CD4-positive, alpha-beta T cell treated with Interleukin-12 subunit alpha and Interleukin-12 subunit beta, for 1 hour (primary cell): Measurements from ENCODE around the gene UBE2E2.

Experiments
- DNase-seq: peaks from one replicate; pipeline ENCODE4 v3.0.0-alpha.2; 2020

Gene UBE2E2

GRCh38 chr3:23549148-23549910, 346.2 kb downstream of the UBE2E2 start:
- DNase-seq, result no peak

- no peak for DNase-seq
These were observed 347.3 kb downstream of the UBE2E2 start for GRCh38 chr3:23550402-23550801.

- DNase-seq, result no peak
These were observed 349.4 kb downstream of the UBE2E2 start for GRCh38 chr3:23552506-23552905.

GRCh38 chr3:23553353-23553752, 350.2 kb downstream of the UBE2E2 start:
- DNase-seq, result no peak

- no peak for DNase-seq
These were observed 362.1 kb downstream of the UBE2E2 start for GRCh38 chr3:23565041-23565775.

DNA sequence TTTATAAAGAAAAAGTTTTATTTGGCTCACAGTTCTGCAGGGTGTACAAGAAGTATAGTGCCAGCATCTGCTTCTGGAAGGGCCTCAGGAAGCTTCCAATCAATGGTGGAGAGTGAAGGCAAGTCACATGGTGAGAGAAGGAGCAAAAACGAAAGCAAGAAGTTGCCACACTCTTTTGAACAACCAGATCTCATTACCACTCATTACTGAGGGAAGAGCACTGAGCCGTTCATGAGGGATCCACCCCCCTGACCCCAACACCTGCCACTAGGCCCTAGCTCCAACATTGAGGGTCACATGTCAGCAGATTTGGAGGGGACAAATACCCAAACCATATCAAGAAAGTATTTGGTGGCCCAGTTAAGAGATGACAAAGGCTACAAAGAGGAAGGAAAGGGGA, 363.4 kb downstream of the UBE2E2 start:
- DNase-seq, result no peak

DNA sequence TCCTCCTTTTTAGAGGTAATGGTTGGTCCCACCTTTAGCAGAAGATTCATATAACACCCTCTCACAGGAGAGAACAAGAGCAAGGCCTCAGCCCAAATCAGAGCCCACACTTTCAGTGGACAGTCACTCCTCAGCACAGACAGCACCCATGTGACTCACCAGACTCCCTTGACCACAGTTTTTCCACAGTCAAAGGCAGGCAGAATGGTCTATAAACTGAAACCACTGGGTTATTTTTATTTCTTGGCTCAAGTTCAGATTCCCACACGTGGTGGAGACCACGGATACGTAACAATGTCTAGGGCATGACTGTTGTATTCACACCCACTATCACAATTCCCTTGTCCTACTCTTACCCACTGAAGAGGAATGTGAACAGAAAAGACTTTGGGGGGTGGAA, 364.8 kb downstream of the UBE2E2 start:
- DNase-seq, result no peak

GRCh38 chr3:23573827-23574226, 370.7 kb downstream of the UBE2E2 start:
- DNase-seq, result no peak

GRCh38 chr3:23574822-23575315, 371.7 kb downstream of the UBE2E2 start:
- DNase-seq, result no peak

- no peak for DNase-seq
These were observed 372.6 kb downstream of the UBE2E2 start for GRCh38 chr3:23575697-23576096.

DNA sequence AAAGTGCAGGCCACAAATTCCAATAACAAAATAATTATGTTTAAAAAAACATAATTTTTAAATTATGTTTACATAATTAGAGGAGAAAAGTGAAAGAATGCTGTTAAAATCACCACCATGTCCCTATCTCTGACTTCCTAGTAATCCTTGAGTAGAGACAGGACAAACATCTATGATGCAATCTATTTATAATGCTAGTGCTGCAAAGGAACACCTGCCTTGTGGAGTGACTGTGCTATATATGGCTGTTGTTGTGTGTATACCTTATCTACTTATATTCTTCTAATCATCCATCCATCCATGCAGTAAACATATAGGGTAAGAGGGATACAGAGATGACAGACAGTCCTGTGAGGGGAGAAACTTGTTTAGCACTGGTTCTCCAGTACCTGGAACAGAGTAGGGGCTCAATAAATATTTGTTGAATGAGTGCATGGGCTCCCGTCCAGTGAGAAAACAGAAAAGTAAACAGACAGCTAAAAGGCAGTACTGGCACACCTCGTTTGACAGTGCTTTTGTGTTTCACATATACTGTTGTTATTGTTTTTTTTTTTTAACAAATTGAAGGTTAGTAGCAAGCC, 373.3 kb downstream of the UBE2E2 start:
- DNase-seq, result no peak

GRCh38 chr3:23580096-23580713, 377.1 kb downstream of the UBE2E2 start:
- no peak for DNase-seq

GRCh38 chr3:23583980-23584740, 381.0 kb downstream of the UBE2E2 start:
- DNase-seq, result no peak

GRCh38 chr3:23587513-23587912, 384.4 kb downstream of the UBE2E2 start:
- DNase-seq, result no peak

DNA sequence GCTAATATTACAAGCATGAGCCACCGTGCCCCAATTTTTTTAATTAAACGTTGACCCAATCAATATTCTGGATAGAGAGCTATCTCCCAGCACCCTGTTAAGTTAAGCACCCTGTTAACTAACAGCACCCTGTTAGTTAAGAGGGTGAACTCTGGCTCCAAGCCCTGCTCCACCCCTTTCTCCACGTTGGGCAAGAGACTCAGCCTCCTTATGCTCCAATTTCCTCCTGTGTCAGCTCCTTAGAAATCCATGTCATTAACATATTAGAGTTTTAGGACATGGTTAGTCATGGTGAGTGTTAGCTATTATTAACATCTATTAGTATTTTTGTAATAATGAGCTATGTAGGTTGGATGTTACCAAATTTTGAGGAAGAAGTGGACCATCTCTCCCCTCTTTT, 385.4 kb downstream of the UBE2E2 start:
- DNase-seq, result no peak

GRCh38 chr3:23589602-23590001, 386.5 kb downstream of the UBE2E2 start:
- DNase-seq, result no peak

DNA sequence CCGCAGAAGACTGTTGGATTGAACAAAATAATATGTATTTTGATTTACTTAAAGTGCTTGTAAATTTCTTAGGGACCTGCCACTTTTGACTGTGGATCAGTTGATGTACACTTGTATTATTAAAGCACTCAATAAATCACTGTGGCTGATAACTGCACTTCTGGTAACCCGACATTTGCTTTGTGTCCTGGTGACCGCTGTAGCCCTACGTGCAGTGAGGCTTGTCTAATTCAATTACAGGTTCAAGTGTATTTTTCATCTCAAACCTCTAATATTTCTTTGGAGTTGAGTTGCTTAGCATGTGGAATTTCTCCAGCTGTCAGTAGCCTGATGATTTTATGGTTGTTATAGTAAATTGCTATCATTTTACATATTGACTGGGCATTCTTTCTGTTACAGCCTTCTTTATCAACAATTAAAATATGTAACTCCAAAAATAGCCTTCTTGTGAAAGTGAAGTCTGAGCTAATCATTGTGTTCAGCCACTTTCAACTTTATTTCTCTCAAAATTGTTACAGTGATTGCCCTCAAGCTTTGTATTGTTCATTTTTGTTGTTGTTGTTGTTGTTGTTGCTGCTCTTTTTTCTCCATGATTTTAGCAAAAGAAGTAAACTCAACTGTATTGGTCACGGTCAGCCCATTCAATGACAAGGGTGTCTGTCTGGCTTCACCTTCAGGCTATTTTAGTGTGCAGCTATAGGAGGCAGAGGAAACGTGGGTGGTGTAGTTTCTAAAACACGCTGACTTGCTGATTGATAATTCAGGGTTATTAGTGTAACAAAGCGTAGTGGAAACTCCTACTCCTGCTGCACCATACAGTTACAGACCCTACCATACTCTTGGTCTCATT, 387.5 kb downstream of the UBE2E2 start:
- DNase-seq, result no peak

DNA sequence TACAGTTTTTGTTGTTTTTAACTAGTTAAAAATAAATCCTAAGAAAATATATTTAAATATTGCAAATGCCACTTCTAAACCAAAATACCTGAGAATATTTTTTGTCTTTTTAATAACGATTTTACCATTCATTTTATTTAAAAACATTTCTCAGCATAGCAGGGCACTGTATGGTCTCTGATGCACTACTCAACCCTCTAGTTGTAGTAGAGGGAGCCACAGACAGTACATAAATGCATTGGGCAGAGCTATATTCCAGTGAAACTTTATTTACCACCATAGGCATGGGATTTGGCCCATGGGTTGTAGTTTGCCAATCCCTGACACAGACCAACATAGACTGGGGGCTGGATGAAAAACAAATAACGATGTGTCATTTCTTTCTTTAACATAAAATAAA, 388.2 kb downstream of the UBE2E2 start:
- no peak for DNase-seq

GRCh38 chr3:23592961-23593931, 390.1 kb downstream of the UBE2E2 start:
- no peak for DNase-seq

DNA sequence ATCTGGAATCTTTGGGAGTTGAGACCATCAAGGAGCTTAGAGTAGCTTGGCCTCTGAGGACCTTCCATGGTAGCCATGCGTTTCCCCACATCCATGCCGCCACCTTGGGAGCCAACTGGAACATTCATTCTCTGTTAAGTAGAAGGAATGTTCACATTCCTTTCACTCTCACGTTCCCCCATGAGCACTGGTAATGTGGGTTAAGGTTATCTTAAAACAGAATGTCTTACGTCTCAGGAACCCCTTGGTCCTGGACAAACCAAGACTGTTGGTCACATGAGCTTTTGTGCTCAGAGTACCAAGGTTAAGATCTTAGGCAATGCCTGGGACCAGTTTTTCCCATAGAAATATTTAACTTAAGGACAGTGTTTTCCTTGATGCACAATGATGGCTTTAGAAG, 390.9 kb downstream of the UBE2E2 start:
- no peak for DNase-seq
